K562 treated with DMSO at 1 percent for 48 hours (cell line): ENCODE data around the gene UNC79. TPM values are rescaled to one million over a fixed set of nuclear protein-coding genes. Genes with fewer than 3 reads are reported as not detected.

Experiments used
- total RNA-seq: library from RNA; unstranded; fragments of 300-600 nt; gene quantifications from 2 replicates; pipeline ENCODE4 v1.2.3, GENCODE V29; 2022; ENCODE audit warnings: low replicate concordance; ENCODE audit errors: extremely low read depth

The UNC79 gene
- not detected in 2 replicates for total RNA-seq

GRCh38 chr14:93430315-93431035, at the start of gene UNC79:
TSS of gene UNC79 (plus strand) at chr14:93430939. CDS start at chr14:93431030, 91 bp downstream.

Other genes starting within 250 kb of the UNC79 start
- not detected in 2 replicates for gene MOAP1, start 246.0 kb upstream of the UNC79 start, total RNA-seq
- gene LYSET, start 245.6 kb upstream of the UNC79 start, total RNA-seq, result not detected in 2 replicates
- gene GON7, start 223.9 kb upstream of the UNC79 start, total RNA-seq, result not detected in 2 replicates
- not detected in 2 replicates for gene UBR7, start 223.7 kb upstream of the UNC79 start, total RNA-seq
- not detected in 2 replicates for gene BTBD7, start 97.9 kb upstream of the UNC79 start, total RNA-seq
- not detected in 2 replicates for gene COX8C, start 83.8 kb upstream of the UNC79 start, total RNA-seq